ENCODE data around the gene CCIN. TPM values are rescaled to one million over a fixed set of nuclear protein-coding genes. Genes with fewer than 3 reads are reported as not detected.

CCIN gene
- total and polyA plus RNA-seq, 2 of the 13 experiments (the other 11 are each of a cell fraction or from before 2014, with no cell fraction given) = not detected

- TF ChIP-seq ZNF280D (CRISPR knock-in tag; IDR thresholded peaks at IDR 0.05) = peak; percentile 16; the same call in 1 of the 2 replicates
- no peak for TF ChIP-seq CC2D1A (CRISPR knock-in tag; IDR thresholded peaks at IDR 0.05)
- no peak for TF ChIP-seq AFF4 (CRISPR knock-in tag; IDR thresholded peaks at IDR 0.05)
- no peak for TF ChIP-seq TFDP2 (CRISPR knock-in tag; IDR thresholded peaks at IDR 0.05)
- TF ChIP-seq MED13 (CRISPR knock-in tag; IDR thresholded peaks at IDR 0.05) = 0 out of 2 replicates have a peak, but pooled peaks have one; percentile 24
- 0 out of 2 replicates have a peak, but pooled peaks have one; percentile 12 for TF ChIP-seq SAP130 (CRISPR knock-in tag; IDR thresholded peaks at IDR 0.05; ENCODE audit: low read depth)
- TF ChIP-seq HOMEZ (CRISPR knock-in tag; IDR thresholded peaks at IDR 0.05; ENCODE audit: low read depth) = no peak
- TF ChIP-seq TBX3 (IDR thresholded peaks at IDR 0.05; ENCODE audit: borderline replicate concordance) = no peak
- no peak for TF ChIP-seq HMG20A (CRISPR knock-in tag; IDR thresholded peaks at IDR 0.05; ENCODE audit: borderline replicate concordance)
- TF ChIP-seq ESRRA (CRISPR knock-in tag; IDR thresholded peaks at IDR 0.05; ENCODE audit: low read depth) = no peak
- TF ChIP-seq ZNF816 (CRISPR knock-in tag; IDR thresholded peaks at IDR 0.05; ENCODE audit: borderline replicate concordance) = no peak
- no peak; the same call in 1 of the 2 replicates for TF ChIP-seq ZNF563 (CRISPR knock-in tag; IDR thresholded peaks at IDR 0.05)
- no peak for TF ChIP-seq ZNF3 (CRISPR knock-in tag; IDR thresholded peaks at IDR 0.05)
- TF ChIP-seq ZGPAT (CRISPR knock-in tag; IDR thresholded peaks at IDR 0.05) = no peak
- no peak for TF ChIP-seq NCOA5 (CRISPR knock-in tag; IDR thresholded peaks at IDR 0.05)
- no peak for TF ChIP-seq ZBTB14 (CRISPR knock-in tag; IDR thresholded peaks at IDR 0.05)
- no peak for TF ChIP-seq ZFP36 (IDR thresholded peaks at IDR 0.05; ENCODE audit: borderline replicate concordance, low read depth, low read length, partially characterized antibody)
Measured at GRCh38 chr9:36166168-36166927, 2.8 kb upstream of the CCIN start (continued).

All from HepG2 (cell line).